NCI-H2196 treated with DMSO at 0.1 percent for 48 hours (cell line): ENCODE results near the gene GPC5.
A peak's percentile ranks its signal among the peaks of the same experiment; 100 is the strongest.
"Not testable (repeated sequence)": the region's sequence is repeated elsewhere in the genome, so short reads cannot be mapped to it uniquely, and the experiment has no call there.

Experiments
- DNase-seq: peaks from one replicate; lab custom pipeline; 2025; ENCODE audit not compliant: unreplicated experiment; lab: John Stamatoyannopoulos, UW

GPC5 gene

DNA sequence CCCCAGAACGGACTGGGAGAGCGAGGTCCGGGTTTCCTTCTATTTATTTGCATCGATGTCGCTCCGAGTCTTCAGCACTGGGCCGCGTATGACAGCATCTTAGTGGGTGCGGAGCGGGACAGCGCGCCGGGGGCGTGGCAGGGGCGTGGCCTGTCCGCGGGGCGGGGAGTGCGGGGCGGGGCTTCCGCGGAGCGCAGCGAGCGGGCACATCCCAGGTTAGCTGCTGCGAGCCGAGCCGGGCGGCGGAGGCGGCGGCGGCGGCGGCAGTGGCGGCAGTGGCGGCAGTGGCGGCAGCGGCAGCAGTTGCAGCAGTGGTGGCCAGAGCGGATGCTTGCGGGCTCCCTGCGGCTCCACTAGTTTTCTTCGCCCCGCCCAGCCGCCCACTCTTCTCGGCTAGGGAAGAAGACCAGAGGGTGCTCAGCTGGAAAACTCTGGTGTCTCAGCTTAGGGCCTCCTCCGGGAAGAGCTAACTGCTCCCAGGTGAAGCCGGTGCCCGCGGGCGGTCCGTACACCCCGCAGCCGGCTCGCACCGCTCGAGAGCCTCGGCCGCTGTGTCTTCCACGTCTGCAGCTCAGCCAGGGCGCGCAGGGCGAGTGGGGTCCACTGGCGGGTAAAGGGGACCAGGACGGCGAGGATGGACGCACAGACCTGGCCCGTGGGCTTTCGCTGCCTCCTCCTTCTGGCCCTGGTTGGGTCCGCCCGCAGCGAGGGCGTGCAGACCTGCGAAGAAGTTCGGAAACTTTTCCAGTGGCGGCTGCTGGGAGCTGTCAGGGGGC, at the start of gene GPC5:
Gene GPC5 (plus strand): TSS at position 209 of the 776 bp plus-strand sequence.
- peak; percentile 11 for DNase-seq

DNA sequence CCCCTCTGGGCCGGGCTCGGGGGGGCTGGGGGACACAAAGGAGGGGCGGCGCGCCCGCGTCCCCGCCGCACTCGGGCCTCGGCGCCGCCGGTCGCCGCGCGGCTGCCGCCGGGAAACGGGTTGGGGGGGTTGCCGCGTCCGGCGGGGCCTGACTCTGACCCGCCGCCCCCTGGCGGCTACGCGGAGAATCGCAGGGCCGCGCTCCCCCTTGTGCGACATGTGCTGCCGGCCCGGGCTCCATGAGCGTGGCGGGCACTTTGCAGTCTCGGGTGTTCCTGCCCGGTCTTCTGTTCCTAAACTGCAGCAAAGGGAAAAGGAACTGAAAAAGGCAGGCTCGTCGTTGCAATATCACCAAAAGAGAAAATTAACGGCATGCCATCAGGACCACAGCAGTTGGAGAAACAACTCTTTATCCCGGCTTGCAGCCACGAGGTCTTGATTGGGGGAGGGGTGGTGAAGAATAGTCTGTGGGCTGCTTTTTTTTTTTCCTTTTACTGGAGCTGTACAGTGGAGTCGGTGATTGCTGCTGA, 49.5 kb upstream of the GPC5 start:
- DNase-seq: peak; percentile 49

DNA sequence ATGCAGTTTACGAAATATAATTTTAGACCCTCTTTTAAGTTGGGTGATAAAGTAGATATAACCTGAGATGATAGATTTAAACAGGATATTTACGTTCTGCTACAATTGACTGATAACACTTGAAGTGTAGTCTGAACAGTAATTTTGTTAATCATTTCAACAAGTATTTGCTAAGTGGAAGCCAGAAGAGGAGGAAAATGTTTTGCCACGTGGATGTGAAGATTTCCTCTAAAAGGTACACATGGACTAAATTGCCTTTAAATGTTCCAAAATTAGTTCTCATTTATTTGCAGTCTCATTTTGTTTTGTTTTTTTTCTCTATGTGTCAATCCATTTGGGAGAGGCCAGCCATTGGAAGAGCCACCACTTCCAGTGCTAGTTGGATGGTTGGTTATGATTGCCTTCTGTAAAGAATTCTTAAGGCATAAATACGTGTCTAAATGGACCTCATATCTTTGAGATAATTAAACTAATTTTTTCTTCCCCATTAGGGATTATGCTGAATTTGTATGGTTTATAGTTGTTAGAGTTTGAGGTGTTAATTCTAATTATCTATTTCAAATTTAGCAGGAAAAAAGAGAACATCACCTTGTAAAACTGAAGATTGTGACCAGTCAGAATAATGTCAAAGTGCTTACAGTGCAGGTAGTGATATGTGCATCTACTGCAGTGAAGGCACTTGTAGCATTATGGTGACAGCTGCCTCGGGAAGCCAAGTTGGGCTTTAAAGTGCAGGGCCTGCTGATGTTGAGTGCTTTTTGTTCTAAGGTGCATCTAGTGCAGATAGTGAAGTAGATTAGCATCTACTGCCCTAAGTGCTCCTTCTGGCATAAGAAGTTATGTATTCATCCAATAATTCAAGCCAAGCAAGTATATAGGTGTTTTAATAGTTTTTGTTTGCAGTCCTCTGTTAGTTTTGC, 48.2 kb upstream of the GPC5 start:
- DNase-seq: no peak

DNA sequence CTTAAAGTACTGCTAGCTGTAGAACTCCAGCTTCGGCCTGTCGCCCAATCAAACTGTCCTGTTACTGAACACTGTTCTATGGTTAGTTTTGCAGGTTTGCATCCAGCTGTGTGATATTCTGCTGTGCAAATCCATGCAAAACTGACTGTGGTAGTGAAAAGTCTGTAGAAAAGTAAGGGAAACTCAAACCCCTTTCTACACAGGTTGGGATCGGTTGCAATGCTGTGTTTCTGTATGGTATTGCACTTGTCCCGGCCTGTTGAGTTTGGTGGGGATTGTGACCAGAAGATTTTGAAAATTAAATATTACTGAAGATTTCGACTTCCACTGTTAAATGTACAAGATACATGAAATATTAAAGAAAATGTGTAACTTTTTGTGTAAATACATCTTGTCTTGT, 47.3 kb upstream of the GPC5 start:
- no peak for DNase-seq

DNA sequence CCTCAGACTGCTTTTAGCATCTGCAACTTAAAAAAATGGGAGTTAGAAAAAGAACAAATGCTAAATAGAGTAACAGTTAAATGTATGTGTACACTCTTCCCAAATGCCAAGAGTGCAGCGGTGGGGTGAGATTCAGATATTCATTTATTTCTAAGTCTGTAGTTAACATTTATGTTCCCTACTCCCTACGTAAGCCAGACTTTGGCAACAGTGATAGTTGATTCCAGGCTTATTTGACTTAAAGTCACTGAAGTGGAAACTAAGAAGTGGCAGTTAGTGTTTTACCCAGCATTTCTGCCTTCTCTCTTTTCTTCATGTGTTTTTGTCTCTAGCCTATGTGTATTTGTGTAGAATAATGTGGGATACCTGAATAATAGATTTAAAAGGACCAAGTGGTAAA, 46.4 kb upstream of the GPC5 start:
- no peak for DNase-seq

DNA sequence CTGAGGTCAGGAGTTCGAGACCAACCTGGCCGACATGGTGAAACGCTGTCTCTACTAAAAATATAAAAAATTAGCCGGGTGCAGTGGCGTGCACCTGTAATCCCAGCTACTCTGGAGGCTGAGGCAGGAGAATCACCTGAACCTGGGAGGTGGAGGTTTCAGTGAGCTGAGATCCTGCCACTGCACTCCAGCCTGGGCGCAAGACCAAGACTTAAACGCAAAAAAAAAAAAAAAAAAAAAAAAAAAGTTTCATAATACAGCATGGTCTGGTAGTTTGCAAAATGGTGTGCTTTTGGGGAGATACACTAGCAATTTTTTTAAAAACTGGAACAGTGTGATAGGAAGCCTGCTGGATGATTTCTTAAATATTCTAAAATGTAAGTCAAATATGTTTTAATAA, 45.5 kb upstream of the GPC5 start:
- DNase-seq: not testable (repeated sequence)

DNA sequence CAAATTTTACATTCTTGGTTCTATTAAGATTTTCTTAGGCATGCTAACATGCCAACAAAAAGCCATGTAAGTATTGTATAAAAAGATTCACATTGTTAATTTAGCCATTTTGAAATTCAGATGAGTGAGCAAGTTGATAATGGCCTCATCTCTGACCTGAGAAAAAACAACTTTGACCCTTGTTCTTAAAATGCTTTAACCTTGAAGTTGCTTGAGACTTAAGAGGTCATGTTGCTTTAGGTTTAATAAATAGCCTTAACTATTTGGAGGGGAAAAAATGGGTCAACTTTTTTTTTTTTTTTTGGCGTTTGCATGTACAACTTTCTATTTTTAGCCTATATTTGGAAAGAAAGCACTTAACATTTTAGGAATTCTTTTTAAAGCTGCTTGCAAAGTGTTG, 44.9 kb upstream of the GPC5 start:
- no peak for DNase-seq

DNA sequence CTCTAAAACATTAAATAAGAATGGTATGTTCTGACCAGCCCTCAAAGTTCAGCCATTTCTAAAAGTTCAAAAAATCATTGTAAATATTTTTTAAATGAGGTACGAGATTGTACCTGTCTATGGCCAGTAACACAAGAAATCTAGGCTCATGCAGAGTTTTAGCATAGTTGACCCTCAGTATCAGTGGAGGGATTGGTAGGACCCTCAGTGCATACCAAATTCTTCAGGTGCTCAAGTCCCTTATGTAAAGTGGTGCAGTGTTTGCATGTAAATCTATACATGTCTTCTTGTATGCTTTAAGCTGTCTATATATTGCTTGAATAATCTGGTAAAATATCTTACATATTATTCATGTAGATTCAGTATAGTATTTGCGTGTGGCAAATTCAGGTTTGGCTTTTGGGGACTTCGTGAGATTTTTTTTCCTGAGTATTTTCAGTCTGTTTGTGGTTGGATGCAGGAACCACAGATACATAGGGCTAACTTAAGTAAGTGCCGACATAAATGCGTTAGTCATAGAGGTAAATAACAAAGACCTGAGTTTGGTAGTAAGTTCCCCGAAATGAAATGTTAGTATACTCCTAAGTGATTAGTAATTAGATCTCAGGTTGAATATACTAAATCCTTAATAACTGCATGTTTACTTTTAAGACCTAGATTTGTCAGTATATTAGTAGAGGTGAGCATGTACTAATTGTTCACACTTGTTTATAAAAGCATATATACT, 43.2 kb upstream of the GPC5 start:
- DNase-seq: no peak

DNA sequence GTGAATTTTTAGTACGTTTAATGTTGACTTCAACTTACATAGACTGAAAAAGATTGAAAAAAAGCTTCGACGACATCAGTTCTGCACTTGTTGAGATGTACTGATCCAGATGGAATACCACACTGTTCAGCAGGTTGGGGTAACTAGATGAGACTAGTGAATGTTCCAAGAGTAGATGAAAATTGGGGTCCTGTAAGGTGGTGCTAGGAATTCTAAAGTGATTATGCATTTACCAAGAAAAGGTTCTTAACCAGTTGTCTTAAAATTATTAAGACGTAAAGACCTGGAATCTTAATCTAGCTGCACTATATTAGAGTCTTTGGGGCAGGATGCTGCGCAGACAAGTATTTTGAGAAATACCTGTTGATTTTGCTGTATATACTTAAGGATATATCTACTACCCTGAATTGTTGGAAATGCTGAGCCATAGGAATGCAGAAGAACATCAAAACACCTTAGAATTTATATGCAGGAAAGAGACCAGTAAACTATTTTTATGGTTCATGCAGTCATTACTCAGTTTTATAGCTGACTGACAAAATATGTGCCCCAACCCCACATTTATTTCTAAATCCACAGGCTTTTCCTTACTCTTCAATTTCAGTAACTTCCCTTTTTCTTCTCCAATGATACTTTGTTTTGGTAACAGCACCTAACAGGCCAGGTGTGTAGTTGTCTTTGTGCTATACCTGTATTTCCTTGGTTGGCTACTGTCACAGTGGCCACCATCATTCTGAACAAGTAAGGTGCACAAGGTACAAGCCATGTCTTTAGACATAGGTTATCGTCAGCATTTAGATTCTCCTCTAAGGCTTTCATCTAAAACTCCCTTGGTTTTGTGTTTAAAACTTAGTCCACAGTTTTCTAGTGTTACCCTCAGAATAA, 42.4 kb upstream of the GPC5 start:
- DNase-seq: no peak

DNA sequence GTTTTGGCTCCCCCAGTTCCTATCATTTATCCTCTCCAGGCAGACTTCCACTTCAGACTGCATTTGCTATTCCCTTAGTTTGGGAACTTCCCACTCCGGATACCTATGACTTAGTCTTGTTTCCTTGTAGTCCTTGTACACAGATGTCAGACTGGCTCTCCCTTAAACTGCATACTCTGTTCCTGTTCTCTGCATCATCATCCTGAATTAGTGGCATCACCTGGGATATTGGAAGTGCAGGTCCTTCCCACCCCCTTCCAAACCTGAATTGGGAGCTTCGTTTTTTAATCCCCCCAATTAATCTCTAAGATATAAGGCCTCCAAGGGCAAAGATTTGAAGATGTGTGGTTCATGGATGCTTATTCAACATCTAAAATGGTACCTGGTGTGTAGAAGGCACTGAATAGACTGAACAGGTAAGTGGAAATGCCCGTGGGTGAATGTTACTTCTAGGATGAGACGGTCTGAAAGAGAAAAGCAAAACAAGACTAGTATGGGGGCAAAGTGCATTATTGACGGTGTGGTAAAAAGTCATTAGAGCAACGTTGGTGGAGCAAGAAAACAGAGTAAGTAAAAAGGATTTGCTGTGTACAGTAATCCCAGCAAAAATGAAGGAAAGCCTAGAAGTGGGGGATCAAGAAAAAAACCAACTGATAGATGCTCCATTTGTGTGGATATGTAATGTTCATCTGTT, 41.4 kb upstream of the GPC5 start:
- no peak for DNase-seq

DNA sequence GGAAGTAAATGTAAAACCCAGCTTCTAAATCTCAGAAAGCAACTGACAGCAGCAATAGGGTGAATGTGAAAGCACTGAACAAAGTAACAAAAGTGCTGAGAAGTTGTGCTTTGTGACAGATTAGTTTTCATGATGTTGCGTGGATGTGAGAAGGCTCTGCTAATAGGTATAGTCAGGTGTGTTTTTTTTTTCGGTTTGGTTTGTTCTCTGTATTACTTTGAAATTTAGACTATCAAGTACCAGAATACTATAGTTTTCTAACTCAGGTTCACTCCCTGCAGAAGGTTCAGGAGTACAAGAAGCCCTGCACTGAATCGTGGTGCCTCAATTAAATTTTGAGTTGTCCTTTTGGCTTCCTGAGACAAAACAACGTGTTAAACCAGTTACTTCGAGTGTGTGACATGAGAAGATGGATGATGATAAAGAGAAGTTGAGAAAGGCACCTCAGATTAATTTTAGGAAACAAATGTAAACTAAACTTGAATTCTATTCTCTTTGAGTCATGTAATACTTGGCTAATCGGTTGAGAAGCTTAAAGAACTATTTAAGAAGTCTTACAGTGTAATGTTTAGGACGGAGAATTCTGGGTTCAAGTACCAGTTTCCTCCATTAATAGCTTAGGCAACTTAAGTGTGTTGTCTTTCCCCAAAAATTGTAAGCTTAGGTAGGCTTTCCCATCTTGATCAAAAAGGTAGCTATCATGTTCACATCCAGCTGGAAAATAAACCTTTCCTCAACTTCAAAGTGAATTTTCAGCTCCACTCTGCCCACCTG, 40.6 kb upstream of the GPC5 start:
- DNase-seq: no peak

DNA sequence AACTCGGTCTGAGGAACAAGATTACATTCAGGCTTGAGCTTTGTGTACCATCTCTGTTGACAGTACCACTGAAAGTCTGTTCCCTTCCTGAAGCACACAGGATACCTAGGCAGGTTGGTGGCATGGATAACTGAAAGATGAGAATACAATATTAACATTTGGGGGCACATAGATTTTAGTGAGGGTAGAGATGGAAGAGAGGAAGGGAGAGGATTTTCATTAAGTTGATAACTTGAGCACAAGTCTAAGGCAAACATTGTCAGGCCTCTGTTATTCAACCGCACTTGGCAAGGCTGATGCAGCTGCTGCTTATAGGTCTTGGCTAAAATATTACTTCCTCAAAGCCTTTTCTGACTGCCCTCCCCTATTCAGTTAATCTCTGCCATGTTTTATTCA, 40.0 kb upstream of the GPC5 start:
- no peak for DNase-seq

DNA sequence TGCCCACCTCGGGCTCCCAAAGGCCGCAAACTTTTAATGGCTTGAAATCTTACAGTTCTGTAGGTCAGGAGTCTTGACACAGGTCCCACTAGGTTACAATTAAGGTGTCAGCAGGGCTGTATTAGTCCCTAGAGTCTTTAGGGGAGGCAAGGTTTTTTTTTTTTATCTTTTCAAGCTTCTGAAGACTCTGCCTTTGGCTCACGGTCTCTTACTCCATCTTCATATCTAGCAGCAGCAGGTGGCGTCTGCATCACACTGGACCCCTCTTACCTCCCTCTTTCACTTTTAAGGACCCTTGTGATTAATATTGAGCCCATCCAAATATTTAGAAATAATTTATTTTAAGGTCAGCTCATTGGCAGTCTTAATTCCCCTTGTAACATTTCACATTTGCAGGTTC, 39.3 kb upstream of the GPC5 start:
- DNase-seq: no peak

DNA sequence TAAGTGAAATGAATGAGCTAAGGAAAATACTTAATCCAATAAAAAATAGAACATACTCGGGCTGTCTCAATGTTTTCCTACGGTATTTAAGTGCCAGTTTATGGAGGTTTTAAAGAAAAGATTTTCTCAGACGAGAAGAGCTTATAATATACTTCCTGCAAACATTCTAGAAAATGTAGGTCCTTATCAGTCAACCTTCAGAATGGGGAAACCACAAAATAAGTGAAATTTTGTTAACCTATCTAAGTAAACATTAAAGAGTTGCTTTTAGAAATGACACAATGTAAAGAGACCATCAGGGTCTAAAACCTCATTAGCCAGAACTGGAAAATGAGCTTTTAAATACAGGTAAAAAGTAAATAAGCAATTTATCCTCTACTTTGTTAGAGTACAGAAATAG, 38.8 kb upstream of the GPC5 start:
- DNase-seq: no peak

DNA sequence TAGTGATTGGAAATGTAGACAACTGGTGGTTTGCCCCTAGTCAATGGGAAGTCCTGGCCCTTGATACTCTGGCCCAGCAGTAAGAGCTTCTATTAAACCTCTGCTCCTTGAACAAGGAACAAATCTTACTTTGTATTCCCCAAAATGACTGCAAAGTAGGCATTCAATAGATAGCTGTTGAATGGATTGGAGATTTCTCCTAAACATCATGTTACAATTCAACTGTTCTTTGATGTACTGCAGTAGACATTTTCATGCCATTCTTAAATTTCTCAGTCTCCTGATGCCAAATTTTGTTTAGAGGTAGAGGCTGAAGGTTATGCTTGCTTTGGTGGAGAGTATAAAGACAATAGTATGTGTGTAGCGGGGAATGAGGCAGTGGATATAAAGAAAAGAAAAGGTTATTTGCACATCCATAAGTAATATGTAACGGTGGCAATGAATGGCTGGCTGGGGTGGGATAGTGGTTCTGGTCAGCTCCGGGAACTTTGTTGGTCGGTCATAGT, 38.1 kb upstream of the GPC5 start:
- DNase-seq: no peak

DNA sequence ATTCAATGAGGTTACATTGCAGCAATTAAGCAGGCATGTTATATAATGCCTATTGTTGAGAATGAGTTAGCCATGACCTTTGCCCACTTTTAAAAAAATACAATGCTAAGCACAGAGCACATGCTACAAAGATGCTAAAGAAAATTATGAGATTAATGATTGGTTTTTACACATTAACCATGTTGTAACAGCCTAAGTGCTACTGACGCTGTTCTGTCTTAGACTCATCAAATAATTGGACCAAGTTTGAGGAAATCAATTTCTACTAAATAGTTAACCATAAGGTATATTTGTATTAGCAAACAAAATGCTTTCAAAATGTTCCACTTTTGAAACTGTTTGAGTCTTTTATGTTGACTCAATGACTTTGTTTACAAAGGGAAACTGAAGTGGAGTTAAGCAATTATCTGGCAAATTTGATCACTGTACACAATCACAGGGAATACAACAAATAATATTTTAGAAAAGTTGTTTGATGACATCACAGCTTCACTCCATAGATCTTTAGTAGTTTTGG, 36.6 kb upstream of the GPC5 start:
- DNase-seq: no peak

DNA sequence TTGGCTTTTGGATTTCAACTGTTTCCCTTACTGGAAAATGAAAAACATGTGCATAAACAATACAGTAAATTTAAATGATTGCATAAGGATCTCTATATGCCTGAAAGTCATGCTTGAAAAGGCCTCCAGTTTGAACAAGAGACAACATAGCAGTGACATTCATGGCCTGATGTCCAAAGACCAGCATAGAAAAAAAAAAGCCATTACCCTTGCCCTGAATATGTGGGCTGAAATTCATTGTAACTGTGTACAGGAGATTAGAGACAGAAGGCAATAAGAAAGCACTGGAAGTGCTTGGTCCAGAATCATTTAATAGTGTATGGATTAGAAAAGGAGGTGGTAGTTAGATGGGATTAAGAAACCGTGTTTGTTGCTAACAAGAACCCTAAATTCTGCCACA, 35.5 kb upstream of the GPC5 start:
- DNase-seq: no peak

DNA sequence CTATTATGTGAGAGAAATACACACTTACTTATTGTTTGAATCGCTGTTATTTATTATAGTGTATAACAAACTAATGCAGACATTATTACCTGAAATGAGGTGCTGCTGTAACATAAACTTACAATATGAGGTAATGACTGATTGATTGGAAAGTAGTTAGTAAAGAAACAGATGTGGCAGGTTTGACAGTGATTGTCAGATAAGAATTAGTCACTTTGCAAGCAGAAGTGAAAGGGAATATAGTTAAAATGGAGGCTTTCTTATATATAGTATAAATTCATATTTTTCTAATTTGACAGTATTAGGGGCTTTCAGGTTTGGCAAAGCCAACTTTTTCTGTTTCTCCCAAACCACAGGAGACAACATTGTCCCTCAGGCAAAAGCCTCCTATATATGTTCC, 30.3 kb upstream of the GPC5 start:
- DNase-seq: no peak
